SHP77 (cell line): Measurements from ENCODE around the gene GEN1.
A peak's percentile ranks its signal among the peaks of the same experiment; 100 is the strongest.

Source experiments
- DNase-seq, 2 experiments: peaks; one replicate each; lab custom pipeline; 2025; lab: John Stamatoyannopoulos, UW

The GEN1 gene

DNA sequence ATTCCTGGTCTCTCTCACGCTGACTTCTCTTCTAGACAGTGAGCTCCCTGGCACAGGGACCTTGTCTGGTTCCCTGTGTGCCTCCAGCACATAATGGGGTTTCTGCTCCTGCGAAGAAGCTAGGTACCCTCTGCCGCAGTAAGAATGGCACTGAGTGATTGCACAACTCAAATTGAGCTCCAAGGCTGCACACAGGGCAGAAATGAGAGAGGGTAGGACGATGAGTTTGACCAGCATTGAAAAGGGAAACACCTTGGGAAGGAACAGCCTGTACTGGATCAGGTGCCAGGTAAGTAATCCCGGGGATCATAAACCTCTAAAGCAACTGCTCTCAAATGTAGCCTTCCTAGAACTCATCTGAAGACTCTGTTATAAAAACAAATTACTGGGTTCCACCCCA, 41.4 kb downstream of the GEN1 start:
- DNase-seq = no peak

DNA sequence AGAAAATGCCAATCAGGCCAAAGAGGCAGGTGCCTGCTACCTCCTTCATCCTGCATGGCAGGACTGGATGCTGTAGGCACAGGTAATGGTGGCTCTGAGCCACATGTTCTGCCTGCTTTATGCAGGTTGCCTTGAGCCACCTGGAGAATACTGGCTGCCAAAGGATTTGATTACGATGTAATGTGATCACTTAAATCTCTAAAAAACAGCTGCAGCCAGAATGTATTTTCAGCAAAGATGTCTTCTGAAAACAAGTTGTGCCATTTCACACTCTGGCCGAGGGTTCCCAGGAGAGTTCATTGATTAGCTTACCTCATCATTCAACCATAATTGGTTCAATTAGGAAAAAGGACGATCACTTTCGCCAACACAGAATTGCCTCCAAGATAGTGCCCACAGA, 44.4 kb downstream of the GEN1 start:
- DNase-seq = no peak

DNA sequence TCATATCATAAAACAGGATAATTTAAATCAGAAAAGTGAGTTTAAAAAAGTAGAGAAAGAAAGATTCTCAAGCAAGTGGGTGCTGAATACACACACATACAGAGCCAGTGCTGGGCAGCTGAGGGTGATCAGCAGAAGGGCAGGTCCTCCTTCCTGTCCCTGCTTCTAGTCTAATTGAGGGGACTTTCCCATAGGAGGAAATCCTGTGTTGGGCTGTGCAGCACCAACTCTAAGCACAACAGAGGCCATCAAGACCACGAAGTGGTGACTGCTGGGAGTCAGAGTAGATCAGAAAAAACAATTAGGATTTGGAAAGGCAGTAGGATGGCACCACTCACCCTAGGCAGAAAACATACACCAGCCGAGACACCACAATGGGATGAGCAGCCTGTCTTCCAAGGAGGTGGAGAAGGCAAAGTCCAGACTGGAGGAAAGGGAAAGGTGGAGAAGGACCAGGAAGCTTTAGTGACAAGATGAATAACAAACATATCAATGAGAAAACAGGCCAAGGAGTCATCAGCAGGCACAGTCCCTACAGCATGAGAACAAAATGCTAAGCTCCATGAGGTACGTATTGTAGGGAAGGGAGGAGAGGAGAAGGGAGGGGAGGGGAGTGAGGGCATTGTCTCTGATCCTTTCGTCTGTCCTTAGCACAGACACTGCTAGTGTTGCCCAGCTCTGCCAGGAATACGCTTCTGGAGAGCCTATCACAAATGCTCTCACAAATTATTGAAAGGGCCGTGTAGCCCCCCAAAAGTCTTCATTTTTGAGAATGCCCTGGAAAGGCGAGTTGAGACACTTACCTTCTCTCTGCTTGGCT, 45.6 kb downstream of the GEN1 start:
- no peak for DNase-seq

DNA sequence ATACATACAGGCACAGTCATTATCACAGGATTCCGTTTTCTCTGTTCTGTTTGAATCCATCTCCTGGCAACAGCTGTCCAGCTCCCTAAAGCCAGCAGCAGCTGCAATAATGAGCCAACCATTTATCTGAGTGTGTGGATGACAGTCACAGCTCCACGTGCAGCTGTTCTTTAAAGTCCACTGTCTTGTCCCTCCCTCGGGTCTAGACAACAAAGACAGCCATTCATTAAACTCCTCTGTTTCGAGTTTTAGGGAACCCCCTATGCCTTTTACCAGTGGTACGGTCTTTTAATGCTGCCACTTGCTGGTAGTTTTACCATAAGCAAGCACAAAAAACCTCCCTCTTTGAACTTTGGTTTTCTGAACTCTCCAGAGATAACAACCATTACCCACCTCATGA, 46.3 kb downstream of the GEN1 start:
- no peak for DNase-seq

DNA sequence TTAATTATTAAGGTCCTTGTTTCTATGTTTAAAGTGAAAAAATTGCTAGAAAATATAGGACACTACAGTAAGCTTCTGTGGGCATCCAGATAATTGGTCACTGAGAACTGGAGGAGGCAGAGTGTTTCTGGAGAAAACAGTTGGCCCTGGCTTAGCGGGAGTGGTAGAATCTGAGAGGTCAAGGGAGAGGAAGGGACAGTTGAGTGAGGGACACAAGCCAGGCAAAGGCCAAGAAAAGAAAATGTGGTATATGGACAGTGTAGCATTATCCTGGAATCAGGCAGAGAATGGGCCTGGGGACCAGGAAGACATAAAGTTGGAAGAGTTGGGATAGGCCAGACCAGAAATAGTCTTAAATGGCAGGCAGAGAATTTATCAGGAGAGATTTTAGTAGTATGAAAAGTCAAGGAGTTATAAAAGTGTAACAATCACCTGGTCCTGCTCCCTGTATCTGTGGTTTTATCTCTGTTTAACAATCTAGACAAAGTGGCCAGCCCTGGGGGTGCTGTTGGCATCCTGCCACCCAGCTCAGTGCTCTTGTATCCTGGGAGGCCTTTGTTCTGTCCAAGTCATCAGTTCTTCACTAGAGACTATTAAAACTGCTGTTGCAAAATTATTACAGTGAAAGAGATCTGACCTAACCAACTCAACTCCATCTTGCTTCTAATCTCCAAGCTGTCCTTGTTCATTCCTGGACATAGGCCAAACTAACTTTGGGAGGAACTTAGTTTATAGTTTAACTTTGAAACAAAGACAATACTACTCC, 46.9 kb downstream of the GEN1 start:
- no peak for DNase-seq

DNA sequence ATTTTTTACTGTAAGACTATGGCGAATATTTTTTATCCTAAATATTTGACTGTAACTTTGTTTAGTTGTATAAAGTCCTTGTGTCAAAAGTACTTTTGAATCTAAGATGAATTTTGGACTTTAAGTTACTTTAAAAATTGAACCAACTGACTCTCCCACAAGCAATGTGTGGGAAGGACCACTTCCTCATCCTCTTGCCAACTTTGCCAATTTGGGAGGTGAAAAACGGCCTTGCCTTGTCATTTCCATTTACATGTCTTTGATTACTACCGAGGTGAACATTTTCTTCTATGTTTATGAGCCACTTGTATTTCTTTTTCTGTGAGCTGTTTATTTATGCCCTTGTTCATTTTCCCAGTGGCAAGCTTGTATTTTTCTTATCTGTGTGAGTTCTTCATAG, 49.6 kb downstream of the GEN1 start:
- DNase-seq = no peak

DNA sequence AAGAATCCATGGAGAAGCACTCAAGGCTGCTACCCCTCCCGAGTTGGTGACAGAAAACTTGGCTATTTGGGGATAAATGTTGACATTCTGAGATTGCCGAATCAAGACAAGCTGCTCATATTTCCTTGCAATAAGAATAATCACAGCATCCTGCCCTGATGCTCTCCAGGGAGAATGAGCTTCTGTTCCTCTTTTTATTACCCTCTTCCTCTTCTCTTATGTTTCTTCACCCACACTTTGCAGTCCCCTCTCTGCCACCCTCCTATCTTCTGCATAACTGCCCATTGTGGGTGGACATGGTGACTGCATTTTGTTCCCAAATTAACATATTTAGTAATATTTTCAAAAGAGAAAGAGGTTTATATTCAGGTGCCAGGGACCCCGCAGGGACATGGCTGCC, 50.4 kb downstream of the GEN1 start:
- no peak for DNase-seq

DNA sequence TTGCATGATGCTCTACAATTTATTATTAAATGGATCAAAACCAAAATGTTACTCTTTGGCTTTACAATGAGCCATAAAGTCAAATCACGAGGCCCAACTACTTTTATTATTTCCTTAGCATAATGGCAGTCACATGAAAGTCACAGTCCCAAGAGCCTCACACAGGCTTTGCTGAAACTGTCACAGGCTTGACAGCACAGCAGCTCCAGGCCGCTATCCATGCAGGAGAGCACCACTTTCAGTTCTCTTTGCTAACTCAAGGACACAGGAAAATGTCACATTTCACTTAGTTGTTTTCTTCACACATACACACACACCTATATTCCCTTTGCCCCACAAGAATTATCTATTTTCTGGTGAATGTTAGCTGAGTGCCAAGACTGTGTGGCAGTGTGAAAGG, 51.2 kb downstream of the GEN1 start:
- no peak for DNase-seq

DNA sequence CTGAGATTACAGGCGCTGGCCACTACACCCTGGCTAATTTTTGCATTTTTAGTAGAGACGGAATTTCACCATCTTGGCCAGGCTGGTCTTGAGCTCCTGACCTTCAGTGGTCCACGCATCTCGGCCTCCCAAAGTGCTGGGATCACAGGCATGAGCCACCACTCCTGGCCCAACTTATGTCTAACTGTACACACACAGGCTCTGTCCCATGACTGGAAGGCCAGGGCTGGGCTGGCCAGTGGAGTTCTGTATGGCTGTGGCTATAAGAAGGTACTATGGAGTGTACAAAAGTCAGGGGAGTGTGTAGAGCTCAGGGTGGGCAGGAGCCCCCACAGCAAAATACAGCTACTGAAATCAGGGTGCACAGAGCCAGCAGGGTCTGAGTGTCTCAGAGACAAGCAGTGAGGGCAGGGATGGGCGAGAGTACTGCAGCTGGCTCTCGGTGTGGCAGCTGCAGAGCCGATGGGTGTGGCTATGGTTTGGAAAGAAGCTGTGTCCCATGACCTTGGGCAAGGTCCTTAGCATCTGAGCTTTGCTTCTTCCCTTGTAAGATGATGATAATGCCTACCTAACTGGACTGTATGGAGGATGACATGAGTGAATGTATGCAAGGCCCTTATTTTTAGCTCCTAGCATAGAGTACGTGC, 51.9 kb downstream of the GEN1 start:
- peak; percentile 13 to 15 for DNase-seq

DNA sequence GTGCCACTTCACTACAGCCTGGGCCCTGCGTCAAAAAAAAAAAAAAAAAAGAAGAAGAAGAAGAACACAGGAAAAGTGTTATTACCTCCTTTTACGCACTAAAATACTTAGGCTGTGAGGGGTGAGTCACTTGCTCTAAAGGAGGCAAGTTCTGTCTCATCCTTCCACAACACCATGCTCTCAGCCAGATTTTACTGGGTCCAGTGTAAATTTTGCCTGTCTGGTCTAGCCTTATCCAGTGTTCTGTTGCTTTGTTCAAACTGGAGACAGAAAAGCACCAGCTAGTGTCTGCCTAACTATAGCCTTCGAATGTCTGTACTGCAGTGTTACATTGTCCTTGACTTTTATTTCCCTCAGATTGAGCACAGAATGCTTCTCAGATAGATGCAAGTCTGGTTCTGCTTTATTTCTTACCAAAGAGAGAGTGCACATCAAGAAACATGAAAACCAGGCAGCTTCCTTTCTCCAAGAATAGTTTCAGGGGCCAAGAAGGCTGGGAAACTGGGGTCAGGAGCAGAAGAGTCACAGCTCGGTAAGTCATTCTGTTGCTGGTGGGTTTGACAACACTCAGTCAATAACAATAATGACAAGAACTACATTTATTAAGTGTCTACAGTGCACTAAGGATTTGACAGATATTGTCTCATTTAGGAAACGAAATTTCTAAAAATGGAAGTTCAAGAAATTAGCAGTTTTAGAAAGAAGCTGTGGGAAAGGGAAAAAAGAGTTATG, 59.2 kb downstream of the GEN1 start:
- no peak for DNase-seq

DNA sequence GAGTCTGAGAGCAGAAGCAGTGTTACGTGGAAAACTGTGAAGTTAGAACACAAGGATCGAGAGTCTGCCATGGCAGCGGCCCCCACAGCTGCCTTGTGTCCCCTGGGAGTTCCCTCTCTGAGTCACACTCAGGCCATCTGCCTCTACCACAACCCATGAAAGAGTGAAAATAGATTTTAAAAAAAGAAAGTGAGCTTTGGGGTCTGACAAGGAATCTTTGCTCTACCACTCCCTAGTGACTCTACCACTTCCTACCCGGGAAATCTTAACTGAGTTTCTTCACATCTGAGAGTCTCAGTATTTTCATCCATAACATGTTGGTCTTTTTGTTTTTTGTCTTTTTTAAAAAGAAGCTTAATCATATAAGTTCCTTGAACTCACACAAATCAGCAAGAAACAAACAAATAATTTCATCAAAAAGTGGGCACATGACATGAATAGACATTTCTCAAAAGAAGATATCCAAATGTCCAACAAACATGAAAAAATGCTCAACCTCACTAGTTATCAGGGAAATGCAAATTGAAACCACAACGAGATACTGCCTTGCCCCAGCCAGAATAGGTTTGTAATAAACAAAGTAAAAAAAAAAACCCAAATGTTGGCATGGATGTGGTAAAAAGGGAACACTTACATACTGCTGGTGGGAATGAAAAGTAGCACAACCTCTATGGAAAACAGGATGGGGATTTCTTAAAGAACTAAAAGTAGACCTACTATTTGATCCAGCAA, 60.0 kb downstream of the GEN1 start:
- no peak for DNase-seq

DNA sequence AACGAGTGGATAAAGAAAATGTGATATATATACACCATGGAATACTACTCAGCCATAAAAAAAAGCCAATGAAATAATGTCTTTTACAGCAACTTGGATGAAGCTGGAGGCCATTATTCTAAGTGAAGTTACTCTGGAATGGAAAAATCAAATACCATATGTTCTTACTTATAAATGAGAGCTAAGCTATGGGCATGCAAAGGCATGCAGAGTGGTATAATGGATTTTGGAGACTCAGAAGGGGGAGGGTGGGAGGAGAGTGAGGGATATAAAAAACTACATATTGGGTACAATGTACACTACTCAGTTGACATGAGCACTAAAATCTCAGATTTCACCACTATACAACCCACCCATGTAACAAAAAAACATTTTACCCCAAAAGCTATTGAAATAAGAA, 60.7 kb downstream of the GEN1 start:
- no peak for DNase-seq

DNA sequence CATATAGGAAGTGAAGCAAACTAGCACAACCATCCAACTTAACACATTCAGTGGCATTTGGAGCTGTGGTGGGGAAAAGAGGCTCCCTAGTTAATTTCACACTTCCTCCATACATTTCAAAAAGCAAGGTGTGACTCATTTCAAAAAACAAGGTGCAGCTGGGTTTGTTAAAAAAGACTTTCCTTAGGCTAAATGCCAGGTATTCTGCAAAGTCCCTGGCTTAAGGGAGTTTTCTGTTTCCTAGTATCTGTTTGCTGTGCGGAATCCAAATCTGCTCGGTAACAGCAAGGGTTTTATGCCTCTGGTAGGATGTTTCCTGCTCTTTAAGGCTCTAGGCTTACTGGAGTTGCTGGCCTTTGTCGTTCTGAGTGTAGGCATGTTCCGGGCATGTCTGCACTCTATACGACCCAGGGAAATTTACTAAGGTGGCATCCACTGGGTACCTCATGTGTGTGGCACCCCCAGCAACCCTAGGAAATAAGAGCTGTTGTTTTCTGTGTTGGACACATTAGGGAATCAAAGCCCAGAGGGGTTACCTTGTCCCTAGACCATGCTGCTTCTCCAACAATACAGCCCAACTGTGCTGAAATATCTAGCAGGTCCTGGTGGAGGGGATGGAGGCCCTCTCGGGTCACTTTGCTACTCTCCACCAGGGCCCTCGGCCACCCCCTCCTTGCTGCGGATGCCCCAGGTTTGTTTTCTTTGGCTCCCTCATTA, 61.7 kb downstream of the GEN1 start:
- no peak for DNase-seq

DNA sequence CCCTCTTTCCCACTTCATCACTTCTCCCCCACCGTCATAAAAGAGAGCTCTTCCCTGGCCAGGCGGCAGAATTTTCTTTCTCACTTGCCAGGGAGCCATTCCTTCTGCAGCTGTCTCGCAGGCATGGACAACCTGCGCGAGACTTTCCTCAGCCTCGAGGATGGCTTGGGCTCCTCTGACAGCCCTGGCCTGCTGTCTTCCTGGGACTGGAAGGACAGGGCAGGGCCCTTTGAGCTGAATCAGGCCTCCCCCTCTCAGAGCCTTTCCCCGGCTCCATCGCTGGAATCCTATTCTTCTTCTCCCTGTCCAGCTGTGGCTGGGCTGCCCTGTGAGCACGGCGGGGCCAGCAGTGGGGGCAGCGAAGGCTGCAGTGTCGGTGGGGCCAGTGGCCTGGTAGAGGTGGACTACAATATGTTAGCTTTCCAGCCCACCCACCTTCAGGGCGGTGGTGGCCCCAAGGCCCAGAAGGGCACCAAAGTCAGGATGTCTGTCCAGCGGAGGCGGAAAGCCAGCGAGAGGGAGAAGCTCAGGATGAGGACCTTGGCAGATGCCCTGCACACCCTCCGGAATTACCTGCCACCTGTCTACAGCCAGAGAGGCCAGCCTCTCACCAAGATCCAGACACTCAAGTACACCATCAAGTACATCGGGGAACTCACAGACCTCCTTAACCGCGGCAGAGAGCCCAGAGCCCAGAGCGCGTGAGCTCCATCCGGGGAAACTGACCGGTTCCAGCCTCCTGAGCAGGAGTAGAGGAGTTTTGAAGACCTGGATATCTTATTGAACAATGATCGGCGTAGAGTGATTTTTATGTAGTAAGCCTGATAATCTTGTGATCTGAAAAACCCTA, 62.7 kb downstream of the GEN1 start, which contains the start of gene MSGN1:
Gene MSGN1 (plus strand): TSS at position 65 of the 850 bp plus-strand sequence. CDS start 59 bp downstream, at position 124.
- no peak for DNase-seq

DNA sequence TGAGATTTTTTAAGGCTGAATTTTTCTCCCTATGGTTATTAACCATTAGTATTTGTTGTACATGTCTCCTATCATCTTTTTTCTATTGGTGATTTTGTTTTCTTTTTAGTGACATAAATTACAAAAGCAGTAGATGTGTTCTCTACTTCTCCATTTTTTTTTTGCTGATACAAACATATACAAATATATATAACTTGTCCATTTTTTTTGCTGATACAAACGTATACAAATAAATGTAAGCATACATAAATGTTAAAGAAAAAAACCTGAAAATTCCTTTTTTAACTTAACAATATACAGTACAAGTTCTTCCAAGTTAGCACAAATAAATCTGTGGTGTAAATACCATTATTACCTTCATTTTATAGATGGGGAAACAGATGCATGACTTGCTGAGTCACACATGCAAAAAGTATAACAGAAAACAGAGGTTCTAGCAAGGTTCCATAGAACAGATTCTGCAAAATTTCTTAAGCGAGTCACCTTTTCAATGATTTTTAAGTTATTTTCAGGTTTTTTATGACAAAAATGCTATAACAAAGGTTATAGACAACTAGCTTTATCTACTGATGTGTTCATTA, 64.4 kb downstream of the GEN1 start:
- no peak for DNase-seq

DNA sequence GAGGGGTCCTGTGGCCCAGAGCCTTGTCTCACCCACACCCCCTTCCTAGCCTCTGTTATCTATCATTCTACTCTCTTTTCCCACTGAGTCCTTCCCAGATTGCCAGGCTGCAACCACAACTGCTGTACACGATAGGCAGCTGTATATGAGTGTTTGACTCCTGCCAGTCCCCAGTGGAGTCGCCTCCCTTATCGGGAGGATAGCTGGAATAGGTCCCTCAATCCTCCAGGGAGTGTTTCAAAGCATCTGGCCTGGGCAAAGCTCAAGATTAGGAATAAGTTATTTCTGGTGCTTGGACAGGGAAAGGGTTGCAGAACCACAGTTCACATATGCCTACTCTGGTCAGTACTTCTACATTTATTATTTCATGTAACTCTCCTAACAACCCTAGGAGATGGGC, 67.1 kb downstream of the GEN1 start:
- DNase-seq = no peak

DNA sequence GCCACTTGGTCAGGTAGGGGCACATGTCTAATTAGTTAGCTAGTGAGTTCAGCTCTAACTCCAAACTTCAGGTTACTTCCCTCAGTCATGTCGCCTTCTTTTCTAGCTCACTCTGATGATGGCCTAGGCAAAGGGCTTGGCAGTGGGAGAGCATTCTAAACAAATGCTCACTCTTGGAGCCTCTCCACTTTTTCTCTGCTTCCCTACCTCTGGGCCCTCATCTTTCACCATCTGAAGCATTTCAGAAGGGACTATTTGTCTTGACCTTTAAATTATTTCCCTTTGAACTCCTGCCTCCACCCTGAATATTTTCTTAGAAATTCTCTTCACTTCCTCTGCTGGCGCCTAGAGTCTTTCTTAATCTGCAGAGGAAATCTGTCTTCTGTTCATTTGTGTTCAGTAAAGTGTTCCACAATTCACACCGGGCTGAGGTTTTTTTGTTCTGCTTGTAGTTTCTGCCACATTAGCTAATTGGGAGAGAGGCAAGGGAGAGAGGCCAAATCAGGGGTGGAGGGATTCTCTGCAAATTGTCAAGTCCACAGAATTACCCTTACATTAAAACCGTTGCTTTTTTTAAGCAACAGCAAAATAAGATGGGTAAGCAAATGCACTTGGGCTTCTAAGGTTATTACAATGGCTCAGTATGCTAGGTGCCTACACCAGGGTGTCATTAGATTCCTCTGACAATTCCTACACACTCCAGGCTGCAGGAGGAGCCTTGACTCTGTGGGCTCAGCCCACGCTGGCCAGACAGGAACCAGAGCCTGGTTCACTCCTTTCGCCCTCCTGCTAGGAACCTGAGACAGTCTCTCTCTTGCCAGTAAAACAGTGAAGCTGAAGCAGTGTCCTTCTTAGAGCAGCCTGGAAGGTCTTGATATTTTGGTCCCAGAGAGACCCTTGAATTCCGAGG, 67.9 kb downstream of the GEN1 start:
- DNase-seq = no peak

DNA sequence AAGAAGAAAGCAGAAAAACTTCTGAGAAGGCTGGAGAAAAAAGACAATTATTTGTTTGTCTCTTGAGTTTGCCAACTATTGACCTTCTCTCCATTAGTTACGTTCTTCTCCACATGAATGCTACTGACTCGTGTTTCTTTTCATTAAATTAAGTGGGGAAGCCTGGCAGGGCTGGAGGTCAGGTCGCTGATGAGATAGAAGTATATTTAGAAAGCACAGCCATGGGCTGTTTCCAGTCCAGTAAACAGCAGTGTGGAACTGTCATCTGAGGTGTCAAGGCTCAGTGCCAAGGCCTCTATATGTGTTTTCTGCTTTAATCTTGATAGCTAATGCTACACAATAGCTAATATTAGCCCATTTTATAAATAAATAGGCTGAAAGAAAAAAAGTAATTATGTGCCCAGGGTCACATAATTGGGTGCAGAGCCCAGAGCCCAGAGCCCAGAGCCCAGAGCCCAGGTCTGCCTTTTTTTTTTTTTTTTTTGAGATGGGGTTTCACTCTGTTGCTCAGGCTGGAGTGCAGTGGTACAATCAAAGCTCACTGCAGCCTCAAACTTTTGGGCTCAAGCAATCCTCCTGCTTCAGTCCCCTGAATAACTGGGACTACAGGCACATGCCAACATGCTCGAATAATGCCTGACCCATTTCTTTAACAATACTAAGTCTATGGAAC, 68.6 kb downstream of the GEN1 start:
- DNase-seq = no peak
